HG02759 (cell line): ENCODE measurements around the gene MAML1.

Experiments used
- ATAC-seq: cut with Tn5 transposase; IDR thresholded peaks from one replicate; pipeline ENCODE4 v1.9.1; 2021; ENCODE audit warnings: mild to moderate bottlenecking, moderate library complexity; ENCODE audit not compliant: unreplicated experiment

The MAML1 gene

DNA sequence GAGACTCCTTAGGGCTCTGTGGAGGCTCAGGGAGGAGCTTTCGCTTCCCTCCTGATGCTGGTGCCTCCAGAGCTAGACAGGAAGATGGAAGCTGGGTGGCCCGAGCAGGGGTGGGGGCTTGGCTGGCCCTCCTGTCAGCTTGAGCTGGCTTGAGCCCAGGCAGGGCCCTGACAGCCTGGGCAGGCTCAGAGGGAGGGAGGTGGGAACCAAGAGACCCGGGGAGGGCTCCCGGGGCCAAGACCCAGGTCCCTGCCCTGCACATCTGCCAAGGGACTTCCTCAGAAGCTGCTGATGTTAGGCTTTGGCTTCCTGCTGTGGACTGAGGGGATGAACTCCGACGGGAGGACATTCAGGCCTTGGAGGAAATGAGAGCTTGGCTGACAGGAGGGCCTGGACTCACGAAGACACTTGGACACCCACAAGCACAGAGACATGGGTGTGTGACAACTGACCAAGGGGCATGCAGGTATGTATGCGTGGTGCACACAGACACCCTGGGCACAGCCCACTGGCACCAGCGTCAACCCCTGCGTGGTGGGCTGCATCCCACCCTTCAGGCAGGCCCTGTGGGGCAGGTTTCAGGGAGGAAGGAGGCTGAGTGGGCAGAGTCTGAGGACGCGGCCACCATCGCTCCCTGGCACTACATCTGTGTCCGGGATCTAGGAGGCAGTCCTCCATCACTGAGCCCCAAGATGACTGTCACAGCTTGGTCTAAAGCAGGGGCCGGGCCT lies 59.4 kb downstream of the MAML1 start:
- no peak for ATAC-seq

DNA sequence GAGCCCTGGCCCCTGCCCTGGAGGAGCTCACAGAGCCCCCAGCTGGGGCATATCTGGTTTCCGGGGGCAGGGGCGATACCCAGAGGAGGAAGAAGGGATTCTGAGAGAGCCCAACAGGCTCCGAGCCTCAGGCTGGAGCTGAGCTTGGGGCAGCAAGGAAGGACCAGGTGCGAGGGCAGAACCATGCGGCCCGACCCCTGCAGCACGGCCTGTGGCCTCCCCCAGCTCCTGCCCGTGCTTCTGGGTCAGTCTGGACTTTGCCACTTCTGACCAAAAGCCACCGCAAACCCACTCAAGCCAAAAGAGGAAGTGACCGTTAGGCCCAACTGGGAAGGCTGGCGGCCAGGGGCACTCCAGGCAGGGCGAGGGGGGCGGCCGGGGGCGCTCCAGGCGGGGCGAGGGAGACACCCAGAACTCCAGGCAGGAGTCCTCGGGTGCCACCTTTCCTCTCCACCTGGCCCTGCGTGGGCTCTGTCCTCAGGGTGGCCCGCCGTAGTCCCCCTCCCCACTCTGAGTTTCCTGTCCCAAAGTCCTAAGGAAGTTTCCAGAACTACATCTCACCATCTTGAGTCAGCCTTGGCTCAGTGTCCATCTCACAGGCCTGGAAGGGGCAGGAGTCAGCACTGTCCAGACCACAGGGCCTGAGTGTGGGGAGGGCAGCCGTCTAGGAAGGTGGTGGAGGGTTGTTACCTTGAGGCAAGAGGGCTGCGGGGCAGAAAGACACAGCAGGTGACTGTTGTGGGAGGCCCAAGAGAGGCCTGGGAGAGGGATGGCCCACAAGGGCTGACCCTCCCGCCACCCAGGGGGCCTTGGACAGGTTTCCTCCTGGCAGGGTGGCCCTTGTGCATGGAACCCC lies 60.2 kb downstream of the MAML1 start:
- no peak for ATAC-seq

DNA sequence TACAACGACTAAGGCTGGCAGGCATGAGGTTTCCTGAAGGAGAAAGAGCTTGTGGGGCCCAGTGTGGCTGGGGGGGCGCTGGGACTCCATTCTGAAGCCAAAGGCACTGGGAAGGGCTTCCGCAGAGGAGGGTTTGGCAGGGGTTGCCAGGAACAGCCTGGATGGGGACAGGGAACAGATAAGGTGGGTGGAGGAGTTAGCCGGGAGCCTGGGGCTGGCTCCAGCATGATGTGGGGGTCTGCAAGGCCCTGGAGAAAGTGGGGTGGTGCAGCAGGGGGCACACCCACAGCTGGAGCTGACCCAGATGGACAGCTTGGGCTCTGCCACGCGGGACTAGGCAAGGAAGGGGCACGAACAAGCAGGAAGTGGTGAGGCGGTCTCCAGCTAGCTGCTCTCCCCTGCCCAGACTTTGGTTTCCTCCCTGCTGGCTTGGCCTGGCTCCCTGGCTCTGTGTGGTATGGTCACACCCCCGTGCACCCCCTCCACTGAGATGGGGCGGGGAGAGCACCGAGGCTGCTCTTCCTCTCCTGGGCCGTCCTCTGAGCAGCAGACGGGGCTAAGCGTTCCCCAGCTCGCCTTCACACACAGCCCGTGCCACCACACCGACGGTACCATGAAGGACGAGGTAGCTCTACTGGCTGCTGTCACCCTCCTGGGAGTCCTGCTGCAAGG lies 61.0 kb downstream of the MAML1 start, which contains the start of gene LTC4S:
LTC4S (plus strand) TSS at position 519 of the 672 bp plus-strand sequence; CDS start at position 614, 95 bp downstream.
- no peak for ATAC-seq

DNA sequence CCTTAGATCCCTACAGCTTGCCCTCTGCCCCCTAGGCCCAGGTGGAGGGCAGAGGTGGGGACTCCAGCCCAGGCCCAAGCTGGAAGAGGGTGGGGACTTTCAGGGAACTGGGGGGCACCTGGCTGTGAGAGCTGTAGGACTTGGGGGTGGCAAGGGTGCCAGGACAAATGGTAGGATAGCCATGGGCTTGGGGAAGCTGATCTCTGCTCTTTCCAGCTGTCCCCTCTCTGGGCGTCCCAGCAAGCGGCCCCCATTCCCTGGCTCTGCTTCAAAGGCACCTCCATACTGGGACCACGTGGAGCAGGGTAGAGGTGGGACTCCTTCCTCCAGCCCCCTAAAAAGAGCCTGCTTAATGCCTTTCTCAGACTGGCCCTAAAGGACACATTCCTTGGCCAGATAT lies 61.5 kb downstream of the MAML1 start:
- ATAC-seq: no peak

DNA sequence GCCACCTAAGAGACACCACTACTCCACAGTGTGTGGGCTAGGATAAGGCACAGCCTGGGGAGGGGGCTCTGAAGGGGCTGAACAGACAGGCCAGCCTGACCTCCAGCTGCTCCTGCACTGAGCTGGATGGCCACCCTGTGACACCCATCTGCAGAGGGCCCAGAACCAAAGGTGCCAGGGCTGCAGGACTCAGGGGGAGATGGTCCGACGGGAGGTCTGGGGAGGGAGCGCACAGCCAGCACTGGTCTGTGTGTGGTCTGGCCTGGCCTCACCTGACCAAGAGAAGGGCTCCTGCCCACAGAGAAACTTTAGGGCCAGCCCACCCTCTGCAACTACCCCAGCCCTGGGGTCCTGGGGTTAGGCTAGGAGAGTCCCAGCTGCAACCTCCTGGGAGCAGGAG lies 62.0 kb downstream of the MAML1 start:
- ATAC-seq: no peak

DNA sequence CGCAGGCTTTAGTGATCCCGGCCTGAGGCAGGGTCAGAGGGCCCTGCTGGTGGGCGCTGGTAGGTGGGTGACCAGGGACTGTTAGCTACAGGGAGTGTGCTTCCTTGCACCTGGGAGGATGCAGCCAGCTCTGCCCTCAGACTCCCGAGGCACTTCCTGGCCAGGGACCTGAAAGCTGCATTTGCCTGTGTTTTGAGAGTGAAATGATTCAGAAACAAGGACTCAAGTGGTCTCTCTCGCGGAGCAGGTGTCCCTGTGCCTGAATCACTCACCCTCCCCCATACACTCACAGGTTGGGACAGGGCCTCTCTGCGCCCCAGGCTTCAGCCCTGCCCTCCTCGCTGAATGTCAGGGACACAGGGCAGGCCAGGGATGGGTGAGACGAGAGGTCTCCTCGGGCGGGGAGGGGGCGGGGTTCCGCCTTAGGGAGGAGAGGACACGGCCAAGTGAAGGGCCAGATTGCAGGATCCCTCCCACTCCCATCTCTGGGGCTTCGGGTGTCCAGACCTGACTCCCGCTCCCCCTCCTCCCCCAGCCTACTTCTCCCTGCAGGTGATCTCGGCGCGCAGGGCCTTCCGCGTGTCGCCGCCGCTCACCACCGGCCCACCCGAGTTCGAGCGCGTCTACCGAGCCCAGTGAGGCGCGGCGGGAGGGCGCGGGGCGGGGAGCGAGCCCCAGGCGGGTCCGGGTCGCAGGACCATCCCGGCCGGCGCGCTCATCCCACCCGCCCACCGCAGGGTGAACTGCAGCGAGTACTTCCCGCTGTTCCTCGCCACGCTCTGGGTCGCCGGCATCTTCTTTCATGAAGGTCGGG lies 62.6 kb downstream of the MAML1 start:
- ATAC-seq: peak; percentile 0

DNA sequence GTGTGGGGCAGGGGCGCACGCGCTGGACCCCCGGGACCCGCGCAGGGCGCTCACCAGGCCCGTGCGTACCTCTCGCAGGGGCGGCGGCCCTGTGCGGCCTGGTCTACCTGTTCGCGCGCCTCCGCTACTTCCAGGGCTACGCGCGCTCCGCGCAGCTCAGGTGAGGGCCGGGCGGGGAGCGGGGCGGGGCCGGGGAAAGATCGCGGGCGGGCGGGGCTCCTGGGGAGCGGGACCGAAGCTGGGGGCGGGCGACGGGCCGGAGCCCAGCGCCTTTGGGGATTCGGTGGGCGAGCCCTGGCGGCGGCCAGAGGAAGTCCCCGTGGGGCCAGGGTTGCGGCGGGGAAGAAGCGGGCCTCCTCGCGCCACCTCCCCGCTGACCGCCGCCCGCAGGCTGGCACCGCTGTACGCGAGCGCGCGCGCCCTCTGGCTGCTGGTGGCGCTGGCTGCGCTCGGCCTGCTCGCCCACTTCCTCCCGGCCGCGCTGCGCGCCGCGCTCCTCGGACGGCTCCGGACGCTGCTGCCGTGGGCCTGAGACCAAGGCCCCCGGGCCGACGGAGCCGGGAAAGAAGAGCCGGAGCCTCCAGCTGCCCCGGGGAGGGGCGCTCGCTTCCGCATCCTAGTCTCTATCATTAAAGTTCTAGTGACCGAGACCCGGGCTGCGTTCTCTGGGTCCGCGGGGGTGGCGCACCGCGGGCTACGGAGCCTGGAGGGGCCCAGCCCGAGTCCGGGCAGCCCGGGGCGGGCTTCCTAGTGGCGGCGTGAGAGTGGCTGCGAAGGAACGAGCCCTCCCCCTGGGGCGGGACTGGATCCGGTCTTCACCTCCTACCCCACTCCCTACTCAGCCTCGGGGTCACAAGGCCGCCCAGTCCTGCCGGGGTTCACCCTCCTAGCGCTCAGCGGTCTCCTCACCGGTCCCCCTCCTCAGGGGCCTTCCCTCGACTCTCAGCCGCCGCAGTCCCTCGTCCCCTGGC lies 63.5 kb downstream of the MAML1 start:
- ATAC-seq: peak; percentile 79

DNA sequence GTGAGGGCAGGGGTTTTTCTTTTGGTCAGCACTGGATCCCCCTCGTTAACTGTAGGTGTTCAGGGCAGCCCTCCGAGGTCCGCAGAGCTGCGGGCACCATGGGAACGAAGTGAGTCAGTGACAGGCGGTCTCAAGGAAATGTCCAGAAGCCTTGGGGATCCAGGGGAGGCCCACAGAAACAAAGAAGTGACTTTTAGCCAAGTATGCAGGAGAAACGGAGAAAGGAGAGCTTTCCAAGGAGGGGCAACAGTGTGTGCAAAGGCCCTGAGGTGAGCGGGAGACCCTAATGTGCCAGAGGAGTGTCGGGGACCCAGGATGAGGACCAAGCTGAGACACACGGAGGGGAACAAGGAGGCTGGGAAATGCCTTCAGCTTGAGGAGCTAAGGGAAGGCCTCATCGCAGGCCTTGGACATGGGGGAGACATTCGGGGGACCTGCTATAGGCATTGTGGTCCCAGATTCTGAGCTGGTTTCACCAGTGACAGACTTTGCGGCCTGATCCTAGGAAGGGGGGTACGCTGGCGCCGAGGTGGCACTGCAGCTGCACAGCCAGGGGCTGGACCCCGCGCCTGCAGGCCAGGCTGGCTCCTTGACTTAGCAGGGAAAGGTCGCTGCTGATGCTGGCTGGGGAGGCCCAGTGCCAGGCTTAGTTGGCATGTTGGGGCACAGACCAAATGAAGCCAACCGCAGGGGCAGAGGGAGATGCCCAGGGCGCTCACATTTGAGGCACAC lies 64.4 kb downstream of the MAML1 start:
- no peak for ATAC-seq

DNA sequence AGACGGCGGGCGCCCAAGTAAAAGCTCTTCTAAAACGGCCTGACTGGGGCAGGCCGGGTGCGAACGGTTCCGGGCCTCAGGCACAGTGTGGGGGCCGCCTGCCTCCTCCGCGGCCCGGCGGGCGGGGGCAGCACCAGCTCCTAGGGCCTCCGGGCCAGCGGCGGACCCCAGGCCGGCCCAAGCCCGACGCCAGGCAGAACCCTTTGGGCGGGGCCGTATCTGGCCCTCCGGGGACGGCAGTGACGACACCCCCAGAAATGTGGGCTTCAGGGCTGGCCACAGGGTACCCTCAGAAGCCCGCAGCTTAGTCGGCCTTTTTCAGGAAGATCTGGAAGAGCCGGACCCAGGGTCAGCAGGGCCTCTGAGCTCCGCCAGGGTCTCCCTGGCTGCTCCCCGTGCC lies 65.1 kb downstream of the MAML1 start:
- no peak for ATAC-seq

DNA sequence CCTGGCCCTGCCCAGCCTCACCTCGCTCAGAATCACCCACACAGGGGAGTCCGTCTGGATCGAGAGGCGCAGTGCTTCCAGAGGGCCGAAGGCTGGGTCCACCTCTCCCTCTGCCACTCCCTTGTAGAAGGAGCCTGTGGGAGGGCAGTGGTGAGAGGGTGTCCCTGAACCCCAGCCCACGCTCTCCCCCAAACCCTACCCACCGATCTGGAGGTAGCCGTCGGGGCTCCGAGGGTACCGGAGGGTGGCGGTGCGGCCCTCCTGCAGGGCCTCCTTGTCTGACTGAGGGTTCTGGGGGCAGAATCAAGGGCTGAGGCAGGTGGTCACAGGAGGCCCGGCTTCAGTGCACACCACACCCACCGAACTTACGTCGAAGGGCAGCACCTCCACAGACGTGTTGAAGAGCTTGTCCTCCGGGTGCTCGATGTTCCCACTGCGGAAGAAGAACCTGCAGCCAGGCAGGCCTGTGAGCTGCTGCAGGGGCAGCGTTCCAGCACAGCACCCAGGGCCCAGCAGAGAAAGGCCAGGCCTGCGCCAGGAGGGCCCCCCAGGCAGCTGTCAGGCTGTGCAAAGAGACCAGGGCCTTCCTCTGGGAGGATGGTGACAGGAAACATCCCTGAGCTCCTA lies 65.6 kb downstream of the MAML1 start:
- ATAC-seq: no peak

DNA sequence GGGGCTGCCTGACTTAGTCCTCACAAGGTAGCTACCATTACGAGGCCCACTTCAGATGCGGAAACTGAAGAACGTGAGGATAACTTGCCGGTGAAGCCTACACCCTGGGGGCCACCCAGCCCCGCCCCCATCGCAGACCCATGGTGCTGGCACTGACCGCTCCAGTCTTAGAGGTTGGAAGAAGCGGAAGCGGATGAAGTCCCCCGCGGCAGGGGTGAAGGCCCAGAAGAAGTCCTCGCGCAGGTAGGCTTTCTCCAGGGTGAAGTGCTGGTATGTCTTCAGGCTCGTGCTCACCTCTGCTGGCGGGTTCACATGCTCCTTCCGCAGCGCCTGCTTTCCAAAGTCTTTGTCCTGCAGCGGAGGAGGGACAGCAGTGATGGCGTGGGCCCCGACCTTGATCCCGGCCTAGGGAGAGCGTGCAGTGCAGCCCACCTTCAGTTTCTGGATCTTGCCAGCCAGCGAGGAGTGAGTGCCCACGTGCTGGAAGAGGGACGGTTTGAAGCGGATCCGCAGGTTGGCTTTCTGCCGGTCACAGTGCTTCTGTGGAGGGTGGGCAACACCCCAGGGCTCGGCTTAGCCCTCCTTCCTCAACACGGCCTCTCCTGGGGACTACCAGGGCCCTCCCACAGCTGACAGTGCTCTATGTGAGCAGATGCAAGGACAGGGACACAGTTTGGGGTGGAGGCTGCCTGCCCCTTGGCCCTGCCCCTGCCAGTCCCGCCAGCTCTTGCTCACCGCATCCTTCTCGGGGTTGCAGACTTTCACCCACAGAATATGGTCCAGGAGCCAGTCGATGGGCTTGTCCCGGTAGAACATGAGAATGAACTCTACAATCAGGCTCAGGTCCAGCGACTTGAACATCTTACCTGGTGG lies 66.4 kb downstream of the MAML1 start:
- no peak for ATAC-seq

DNA sequence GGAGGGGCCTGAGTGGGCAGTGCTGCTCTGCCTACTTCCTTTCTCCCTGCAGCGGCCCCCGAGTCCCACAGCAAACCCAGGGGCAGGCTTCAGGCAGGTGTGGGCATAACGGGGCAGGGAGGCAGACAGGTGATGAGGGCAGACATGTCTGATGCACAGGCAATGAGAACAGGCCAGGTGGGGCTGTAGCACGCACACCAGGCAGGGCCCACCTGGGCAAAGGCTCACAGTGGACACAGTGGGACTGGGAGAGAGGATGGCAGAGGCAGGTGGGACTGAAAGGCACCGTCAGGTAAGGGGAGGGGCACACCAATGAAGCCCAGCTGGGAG lies 67.0 kb downstream of the MAML1 start:
- ATAC-seq: no peak

DNA sequence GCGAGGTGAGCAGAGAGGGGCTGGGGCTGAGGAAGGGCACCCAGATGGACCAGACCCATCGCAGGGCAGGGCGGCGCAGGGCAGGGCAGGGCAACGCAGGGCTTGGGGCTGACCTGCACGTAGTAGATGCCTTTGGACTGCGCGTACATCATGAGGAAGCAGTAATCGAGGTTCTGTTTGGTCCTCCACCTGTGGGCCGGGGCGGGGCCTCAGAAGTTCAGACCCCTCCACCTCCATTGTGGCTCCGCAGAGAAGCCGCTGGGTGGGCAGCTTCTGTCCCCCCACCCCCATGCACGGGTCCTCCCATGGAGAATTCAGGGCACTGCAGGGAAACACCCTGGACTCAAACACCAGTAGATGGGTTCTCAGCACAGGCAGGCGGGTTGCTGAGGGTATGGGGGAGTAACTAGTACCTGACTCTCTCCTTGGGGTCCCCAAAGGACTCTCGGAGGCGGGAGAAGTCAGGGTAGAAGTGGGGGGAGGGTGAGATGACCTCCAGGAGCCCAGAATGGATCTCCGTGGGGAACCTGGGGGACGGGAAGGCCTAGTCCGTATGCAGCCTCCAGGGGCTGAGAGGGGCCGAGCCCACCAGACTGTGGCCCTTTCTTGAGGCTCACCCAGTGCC lies 67.6 kb downstream of the MAML1 start:
- no peak for ATAC-seq

DNA sequence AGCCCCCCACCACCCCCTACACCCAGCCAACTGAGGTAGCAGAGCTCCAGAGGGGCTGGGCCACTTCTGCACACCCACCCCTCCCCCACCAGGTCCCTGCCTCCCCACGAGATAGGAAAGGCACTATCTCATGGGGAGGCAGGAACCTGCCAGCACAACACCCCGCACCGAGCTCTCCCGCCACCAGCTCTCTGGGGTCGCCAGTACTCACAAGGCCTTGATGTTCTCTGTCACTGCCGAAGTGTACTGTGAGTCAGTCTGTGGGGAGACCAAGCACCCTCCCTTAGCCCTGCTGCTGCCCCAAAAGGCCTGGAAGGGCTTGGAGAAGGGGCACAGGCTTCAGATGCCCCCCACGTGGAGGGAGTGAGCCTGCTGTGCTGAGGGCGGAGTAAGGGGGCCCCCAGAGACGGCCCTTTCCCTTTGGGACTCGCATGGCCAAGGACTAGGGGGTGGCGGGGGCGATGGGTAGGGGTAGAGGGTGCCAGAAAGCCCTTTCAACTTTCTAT lies 68.1 kb downstream of the MAML1 start:
- no peak for ATAC-seq

DNA sequence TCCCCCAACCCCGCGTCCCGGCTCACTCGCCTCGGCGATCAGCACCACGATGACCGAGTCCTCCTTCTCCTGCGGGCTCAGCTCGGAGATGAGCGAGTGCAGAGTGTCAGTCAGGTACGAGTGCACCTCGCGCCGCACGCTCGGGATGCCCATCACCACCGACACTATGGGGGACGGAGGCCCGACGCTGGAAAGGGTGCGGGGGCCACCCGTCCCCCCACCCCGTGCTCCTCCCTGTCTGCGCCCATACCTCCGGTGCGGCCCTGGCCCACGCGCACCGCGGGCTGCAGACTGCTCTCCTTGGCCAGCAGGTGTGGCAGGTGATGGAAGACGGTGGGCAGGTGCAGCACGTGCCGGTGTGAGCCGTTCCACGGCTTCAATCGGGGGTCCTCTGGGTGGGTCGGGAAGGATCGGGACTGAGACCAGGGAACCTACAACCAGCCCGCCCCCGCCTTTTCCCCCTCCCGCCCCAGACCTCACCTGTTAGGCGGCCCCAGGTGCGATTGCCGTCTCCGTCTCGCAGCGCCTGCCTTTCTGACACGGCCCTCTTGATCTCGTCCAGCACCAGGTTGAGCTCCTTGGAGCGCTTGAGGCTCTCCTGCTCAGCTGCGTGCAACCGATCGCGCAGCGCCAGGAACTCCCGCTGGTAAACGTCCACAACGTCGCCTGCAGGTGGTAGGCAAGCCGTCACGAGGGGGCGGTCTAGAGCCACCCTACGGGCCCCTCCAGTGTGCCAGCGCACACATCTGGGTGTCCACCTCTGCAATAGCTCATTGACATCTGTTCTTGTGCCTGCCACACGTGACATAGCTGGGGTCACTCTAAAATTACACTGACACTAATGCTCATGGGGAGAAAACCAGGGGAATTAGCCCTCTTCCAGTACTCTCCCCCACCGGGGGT lies 68.9 kb downstream of the MAML1 start:
- peak; percentile 40 for ATAC-seq
